Measurements from ENCODE around the gene MBD3.

GRCh38 chr19:1608359-1609102, 15.9 kb upstream of the MBD3 start:
- TF ChIP-seq CTCF (IDR thresholded peaks at IDR 0.05) (no peak), POLR2A (IDR thresholded peaks at IDR 0.05) (no peak), EP300 (IDR thresholded peaks at IDR 0.05; ENCODE audit: low read depth) (no peak), POLR2AphosphoS5 (IDR thresholded peaks at IDR 0.05) (no peak)

Data from transverse colon (tissue), 4 donors.